Right lobe of liver (tissue), 6 donors: ENCODE results near the gene PDZD7. TPM values are rescaled to one million over a fixed set of nuclear protein-coding genes. Genes with fewer than 3 reads are reported as not detected.
A peak's percentile ranks its signal among the peaks of the same experiment; 100 is the strongest.

Experiments
- ATAC-seq, 4 donors: fragments of 200-7000 bp; cut with Tn5 transposase; one replicate each; pipeline ENCODE4 v1.9.1; 2020; ENCODE audit warnings: mild to moderate bottlenecking in 4 of 4, moderate library complexity in 4 of 4
- DNase-seq, 3 donors: peaks; one replicate each; pipeline ENCODE4 v3.0.0-alpha.2; 2020
- H3K27ac ChIP-seq, 3 donors: fragments of 200-600 bp; one replicate each; pipeline ENCODE4 v1.8.0; 2022
- H3K27me3 ChIP-seq, 2 donors: fragments of 200-600 bp; one replicate each; pipeline ENCODE4 v1.8.0; 2022
- H3K36me3 ChIP-seq, 4 donors: fragments of 200-600 bp; sonication (generic) in 1 of 4; one replicate each; pipeline versions ENCODE4 v1.5.1 to v1.8.0; 2017 to 2022; ENCODE audit warnings: control low read depth in 1 of 4
- H3K4me1 ChIP-seq, 4 donors: fragments of 200-600 bp; sonication (generic) in 1 of 4; one replicate each; pipeline versions ENCODE4 v1.5.1 to v1.8.0; 2017 to 2022; ENCODE audit warnings: control low read depth in 1 of 4
- H3K4me3 ChIP-seq, 3 donors: fragments of 200-600 bp; one replicate each; pipeline ENCODE4 v1.8.0; 2022
- H3K9me3 ChIP-seq, 4 donors: fragments of 200-600 bp; sonication (generic) in 1 of 4; one replicate each; pipeline versions ENCODE4 v1.5.1 to v1.8.0; 2017 to 2022; ENCODE audit warnings: control low read depth in 1 of 4
- CTCF ChIP-seq, 4 donors: fragments of 200-600 bp in 3 of 4; fragments of 450-650 bp in 1 of 4; IDR thresholded peaks; one replicate each; pipeline versions ENCODE4 v1.5.1 to v1.8.0; 2016 to 2022; ENCODE audit warnings: antibody characterized with exemption in 4 of 4, mild to moderate bottlenecking in 2 of 4
- POLR2A ChIP-seq: fragments of 450-650 bp; IDR thresholded peaks from one replicate; pipeline ENCODE4 v1.6.1; 2017; ENCODE audit warnings: antibody characterized with exemption, mild to moderate bottlenecking
- WGBS: methylation state at CpG from one replicate; pipeline ENCODE4 v1.1.6; 2018; ENCODE audit warnings: low coverage, low lambda C conversion rate; ENCODE audit not compliant: insufficient coverage; ENCODE audit errors: missing lambda C conversion rate; 5-methylcytosine and 5-hydroxymethylcytosine counted together
- intact Hi-C, 2 donors: fragments of 100-400 bp; cut with DNase I; formaldehyde crosslinking; loops; one replicate each; pipeline versions ENCODE4 v1.11.2 to v1.14.1; 2022
- total RNA-seq, 6 experiments: library from RNA; depleted of rRNA in 2 of 6; stranded (reverse); fragments of >200 nt in 2 of 6; fragmentation: NEBNext Ultra II Directional in 3 of 6; extraction: Animal tissue kit (Norgen Biotek cat#: 25700) in 3 of 6; gene quantifications; one replicate each; pipeline versions ENCODE4 v1.1.0 to v1.2.4, GENCODE V29; 2016 to 2023
- donor health status: DM: no; HTN: yes; CAD: no.
- donor health status: DM: no; HTN: no; CAD: no.
- donor health status: DM: no; HTN: no; CAD: no.
- donor health status: DM: no; HTN: yes; CAD: no.
- donor health status: DM: no; HTN: yes; CAD: no.

PDZD7 gene
- total RNA-seq, 6 experiments from 2014 or later, result 0.15 to 0.50 (median 0.20) TPM; not detected in 1

- H3K27ac ChIP-seq, result peak overlapping the region; percentile 92 to 98 (median 96)
- peaks cover 0 to 17% (median 9%) of the 10 kb centered on the region in 4 donors for H3K4me1 ChIP-seq
- intact Hi-C loops, result no loop called here
- H3K36me3 ChIP-seq, result no peaks in the 10 kb centered on the region
- H3K4me3 ChIP-seq, result peak overlapping the region; percentile 60 to 84 (median 83)
- ATAC-seq, result peak; percentile 77 to 83 (median 80)
- 0% methylated on average over 37 of the region's 37 CpGs for WGBS
- no peaks in the 10 kb centered on the region for H3K27me3 ChIP-seq
- DNase-seq, result peak; percentile 91 to 94 (median 93)
- TF ChIP-seq POLR2A (no peak), CTCF (IDR thresholded peaks at IDR 0.05) (peak; percentile 79 to 92 (median 90))
- no peaks in the 10 kb centered on the region for H3K9me3 ChIP-seq
These were observed 29.4 kb upstream of the PDZD7 start for GRCh38 chr10:101060036-101060950.

GRCh38 chr10:101056365-101057151, 25.6 kb upstream of the PDZD7 start:
- Histone ChIP-seq H3K36me3 (no peaks in the 10 kb centered on the region), H3K4me3 (no peak overlapping the region), H3K27ac (no peak overlapping the region), H3K4me1 (peaks cover 0 to 7% (median 3%) of the 10 kb centered on the region in 4 donors), H3K9me3 (no peaks in the 10 kb centered on the region), H3K27me3 (no peaks in the 10 kb centered on the region)
- no peak for TF ChIP-seq POLR2A
- TF ChIP-seq CTCF (IDR thresholded peaks at IDR 0.05), result no peak
- intact Hi-C loops, result no loop called here
- no peak for ATAC-seq
- no peak for DNase-seq
- WGBS, result 83% methylated on average over 4 of the region's 4 CpGs

GRCh38 chr10:101055411-101055810, 24.5 kb upstream of the PDZD7 start:
- 88% methylated on average over 3 of the region's 4 CpGs for WGBS
- Histone ChIP-seq H3K27me3 (no peaks in the 10 kb centered on the region), H3K4me1 (peaks cover 0 to 6% (median 1%) of the 10 kb centered on the region in 4 donors), H3K9me3 (no peaks in the 10 kb centered on the region), H3K27ac (no peak overlapping the region), H3K36me3 (no peaks in the 10 kb centered on the region), H3K4me3 (no peak overlapping the region)
- intact Hi-C loops, result no loop called here
- no peak for TF ChIP-seq CTCF (IDR thresholded peaks at IDR 0.05)
- TF ChIP-seq POLR2A, result no peak
- no peak for ATAC-seq
- no peak for DNase-seq

- TF ChIP-seq CTCF (IDR thresholded peaks at IDR 0.05) (no peak), POLR2A (no peak)
- DNase-seq (no peak), ATAC-seq (no peak)
- no peak overlapping the region for H3K27ac ChIP-seq
- H3K9me3 ChIP-seq, result no peaks in the 10 kb centered on the region
- 85% methylated on average over 5 of the region's 5 CpGs for WGBS
- intact Hi-C loops, result no loop called here
- no peaks in the 10 kb centered on the region for H3K36me3 ChIP-seq
- H3K4me3 ChIP-seq, result no peak overlapping the region
- H3K27me3 ChIP-seq, result peaks cover 0 to 3% of the 10 kb centered on the region in 2 donors
- H3K4me1 ChIP-seq, result peaks cover 0 to 6% (median 0%) of the 10 kb centered on the region in 4 donors
These were observed 23.9 kb upstream of the PDZD7 start for GRCh38 chr10:101054876-101055275.
